Uterus (tissue), 4 donors: ENCODE results near the gene KLC1. TPM values are rescaled to one million over a fixed set of nuclear protein-coding genes. Genes with fewer than 3 reads are reported as not detected.
"Not testable (repeated sequence)": the region's sequence is repeated elsewhere in the genome, so short reads cannot be mapped to it uniquely, and the experiment has no call there.

Experiments
- DNase-seq, 2 donors: peaks; one replicate each; pipeline ENCODE4 v3.0.0-alpha.2; 2019 to 2020
- H3K27ac ChIP-seq, 2 donors: fragments of 200-600 bp; sonication (generic); 1 replicate in 1 of 2; 2 replicates in 1 of 2; pipeline ENCODE4 v1.5.1; 2016 to 2018
- H3K27me3 ChIP-seq, 2 donors: fragments of 200-600 bp; sonication (generic); one replicate each; pipeline ENCODE4 v1.5.1; 2018 to 2019; ENCODE audit warnings: control low read depth in 1 of 2
- H3K36me3 ChIP-seq, 2 donors: fragments of 200-600 bp; sonication (generic); one replicate each; pipeline ENCODE4 v1.5.1; 2019; ENCODE audit warnings: control low read depth in 1 of 2
- H3K4me1 ChIP-seq, 2 donors: fragments of 200-600 bp; sonication (generic); one replicate each; pipeline ENCODE4 v1.5.1; 2018 to 2019; ENCODE audit warnings: control low read depth in 1 of 2
- H3K4me3 ChIP-seq, 2 donors: fragments of 200-600 bp; sonication (generic); 1 replicate in 1 of 2; 2 replicates in 1 of 2; pipeline ENCODE4 v1.5.1; 2018 to 2019; ENCODE audit warnings: mild to moderate bottlenecking in 1 of 2
- H3K9me3 ChIP-seq, 2 donors: fragments of 200-600 bp; sonication (generic); one replicate each; pipeline ENCODE4 v1.5.1; 2019; ENCODE audit warnings: control low read depth in 1 of 2
- POLR2A ChIP-seq, 2 donors: fragments of 450-650 bp; IDR thresholded peaks; one replicate each; pipeline ENCODE4 v1.6.1; 2016; ENCODE audit warnings: antibody characterized with exemption in 2 of 2, mild to moderate bottlenecking in 1 of 2, moderate library complexity in 1 of 2
- intact Hi-C: fragments of 100-400 bp; cut with DNase I; formaldehyde crosslinking; loops from one replicate; pipeline ENCODE4 v1.15.1; 2023; ENCODE audit warnings: low total_unique reads
- total RNA-seq, 4 donors: library from RNA; depleted of rRNA in 3 of 4; stranded (reverse); fragments of >200 nt in 3 of 4; gene quantifications; one replicate each; pipeline versions ENCODE4 v1.1.0 to v1.2.4, GENCODE V29; 2014 to 2023
- TF ChIP-seq, protein P1 (sequence below), 4 experiments: fragments of 200-600 bp in 2 of 4; fragments of 450-650 bp in 2 of 4; sonication (generic) in 2 of 4; IDR thresholded peaks; one replicate each; pipeline ENCODE4 v1.5.1; 2016 to 2019; ENCODE audit warnings: antibody characterized with exemption in 4 of 4, mild to moderate bottlenecking in 2 of 4, moderate library complexity in 1 of 4
- donor health status: DM: yes; HTN: yes; CAD: no.

KLC1 gene
- total RNA-seq, 4 donors from 2014 or later, result 130 to 459 (median 285) TPM

DNA sequence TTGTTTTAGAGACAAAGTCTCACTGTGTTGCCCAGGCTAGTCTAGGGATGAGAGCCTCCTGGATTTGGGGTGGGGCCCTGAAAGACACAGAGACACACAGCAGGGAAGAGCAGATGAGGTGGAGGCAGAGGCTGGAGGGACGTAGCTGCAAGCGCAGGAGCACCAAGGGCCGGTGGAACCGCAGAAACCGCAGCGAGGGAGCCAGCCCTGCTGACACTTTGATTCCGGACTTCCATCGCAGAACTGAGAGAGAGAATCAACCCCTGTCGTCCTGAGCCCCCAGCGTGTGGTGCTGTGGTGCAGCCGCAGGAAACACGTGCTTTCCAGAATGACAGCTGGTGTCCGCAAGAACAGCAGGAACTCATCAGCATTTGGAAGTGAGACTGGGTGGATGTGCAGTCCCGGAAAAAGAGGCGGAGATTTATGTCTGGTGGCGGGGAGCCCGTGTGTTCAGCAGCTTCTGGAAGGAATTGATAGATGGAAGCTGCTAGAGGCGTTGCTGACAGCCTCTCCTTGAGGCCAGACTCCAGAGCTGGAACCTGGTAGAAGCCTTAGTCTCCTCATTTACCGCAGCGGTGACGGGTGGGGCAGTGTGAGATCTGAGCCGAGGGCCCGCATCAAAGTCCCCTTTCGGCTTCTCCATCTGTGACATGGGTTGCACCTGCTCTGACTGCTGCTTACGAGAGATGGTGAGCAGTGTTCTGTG lies 21.9 kb upstream of the KLC1 start:
- peak; percentile 80 to 85 for DNase-seq
- Histone ChIP-seq H3K27ac (no peak overlapping the region), H3K27me3 (no peaks in the 10 kb centered on the region), H3K4me3 (no peak overlapping the region), H3K36me3 (no peaks in the 10 kb centered on the region), H3K9me3 (no peaks in the 10 kb centered on the region), H3K4me1 (peaks cover 0 to 13% of the 10 kb centered on the region in 2 donors)
- TF ChIP-seq, protein P1, sequence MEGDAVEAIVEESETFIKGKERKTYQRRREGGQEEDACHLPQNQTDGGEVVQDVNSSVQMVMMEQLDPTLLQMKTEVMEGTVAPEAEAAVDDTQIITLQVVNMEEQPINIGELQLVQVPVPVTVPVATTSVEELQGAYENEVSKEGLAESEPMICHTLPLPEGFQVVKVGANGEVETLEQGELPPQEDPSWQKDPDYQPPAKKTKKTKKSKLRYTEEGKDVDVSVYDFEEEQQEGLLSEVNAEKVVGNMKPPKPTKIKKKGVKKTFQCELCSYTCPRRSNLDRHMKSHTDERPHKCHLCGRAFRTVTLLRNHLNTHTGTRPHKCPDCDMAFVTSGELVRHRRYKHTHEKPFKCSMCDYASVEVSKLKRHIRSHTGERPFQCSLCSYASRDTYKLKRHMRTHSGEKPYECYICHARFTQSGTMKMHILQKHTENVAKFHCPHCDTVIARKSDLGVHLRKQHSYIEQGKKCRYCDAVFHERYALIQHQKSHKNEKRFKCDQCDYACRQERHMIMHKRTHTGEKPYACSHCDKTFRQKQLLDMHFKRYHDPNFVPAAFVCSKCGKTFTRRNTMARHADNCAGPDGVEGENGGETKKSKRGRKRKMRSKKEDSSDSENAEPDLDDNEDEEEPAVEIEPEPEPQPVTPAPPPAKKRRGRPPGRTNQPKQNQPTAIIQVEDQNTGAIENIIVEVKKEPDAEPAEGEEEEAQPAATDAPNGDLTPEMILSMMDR (IDR thresholded peaks at IDR 0.05), result peak in 3 of 4 experiments; percentile 40 to 45 (median 42)
- no peak for TF ChIP-seq POLR2A (IDR thresholded peaks at IDR 0.05)
- intact Hi-C loops, result no loop called here

DNA sequence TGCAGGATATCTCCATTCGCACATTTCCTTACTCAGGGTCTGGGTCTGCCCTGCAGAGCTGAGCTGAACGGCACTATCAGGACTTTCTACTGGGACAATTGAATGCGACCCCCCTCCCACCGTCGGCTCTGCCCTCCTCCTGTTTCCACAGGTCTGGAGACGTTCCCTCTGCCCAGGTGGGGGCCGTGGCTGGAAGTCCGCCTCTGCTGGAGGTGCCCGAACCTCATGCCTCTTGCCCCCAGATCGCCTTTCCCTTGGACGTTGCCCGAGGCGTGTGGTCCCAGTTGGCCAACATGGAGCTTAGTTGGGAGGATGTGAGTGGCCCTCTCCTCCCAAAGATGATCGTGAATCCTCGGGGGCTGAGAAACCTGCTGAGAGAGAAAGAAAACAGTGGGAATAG lies 21.2 kb upstream of the KLC1 start:
- Histone ChIP-seq H3K4me3 (no peak overlapping the region), H3K9me3 (no peaks in the 10 kb centered on the region), H3K4me1 (peaks cover 0 to 13% of the 10 kb centered on the region in 2 donors), H3K36me3 (no peaks in the 10 kb centered on the region), H3K27me3 (no peaks in the 10 kb centered on the region), H3K27ac (no peak overlapping the region)
- intact Hi-C loops, result no loop called here
- no peak for DNase-seq
- TF ChIP-seq POLR2A (IDR thresholded peaks at IDR 0.05), result no peak
- TF ChIP-seq, protein P1 (IDR thresholded peaks at IDR 0.05), result no peak

DNA sequence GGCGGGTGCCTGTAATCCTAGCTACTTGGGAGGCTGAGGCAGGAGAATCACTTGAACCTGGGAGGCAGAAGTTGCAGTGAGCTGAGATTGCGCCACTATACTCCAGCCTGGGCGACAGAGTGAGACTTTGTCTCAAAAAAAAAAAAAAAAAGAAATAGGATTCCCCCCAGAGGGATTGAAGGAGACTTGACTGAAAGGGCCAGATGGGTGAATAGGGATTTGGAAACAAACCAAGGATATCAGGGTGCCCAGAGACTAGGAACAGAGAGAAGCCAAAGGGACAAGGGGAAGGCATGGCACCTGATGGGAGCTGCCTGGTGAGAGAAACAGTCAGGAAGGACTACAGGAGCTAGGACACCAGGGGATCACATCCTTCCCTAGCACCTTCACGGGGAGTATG lies 19.9 kb upstream of the KLC1 start:
- peaks cover 0 to 13% of the 10 kb centered on the region in 2 donors for H3K4me1 ChIP-seq
- H3K4me3 ChIP-seq, H3K9me3 ChIP-seq, H3K27me3 ChIP-seq, intact Hi-C loops, DNase-seq, H3K36me3 ChIP-seq, H3K27ac ChIP-seq: not testable (repeated sequence)

DNA sequence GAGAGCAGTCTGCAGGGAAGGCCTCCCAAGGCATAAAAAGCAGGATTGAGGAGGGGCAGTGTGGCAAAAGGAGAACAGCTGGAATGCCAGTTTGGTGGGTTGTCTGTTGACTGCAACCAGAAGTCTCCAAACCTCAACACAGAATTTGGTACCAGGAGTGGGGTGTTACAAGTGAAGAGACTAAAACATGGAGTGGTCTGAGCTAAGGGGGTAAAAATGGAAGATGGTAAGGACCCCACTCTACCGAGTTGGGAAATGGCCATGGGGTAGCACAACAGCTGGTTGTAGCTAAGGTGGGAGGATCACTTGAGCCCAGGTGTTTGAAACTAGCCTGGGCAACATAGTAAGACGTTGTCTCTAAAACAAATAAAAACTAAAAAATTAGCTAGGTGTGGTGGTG lies 17.8 kb upstream of the KLC1 start:
- H3K4me3 ChIP-seq, result no peak overlapping the region
- H3K27me3 ChIP-seq, result no peaks in the 10 kb centered on the region
- H3K27ac ChIP-seq, result no peak overlapping the region
- no peaks in the 10 kb centered on the region for H3K9me3 ChIP-seq
- no peak for TF ChIP-seq POLR2A (IDR thresholded peaks at IDR 0.05)
- TF ChIP-seq, protein P1 (IDR thresholded peaks at IDR 0.05), result no peak
- H3K4me1 ChIP-seq, result peaks cover 0 to 13% of the 10 kb centered on the region in 2 donors
- intact Hi-C loops, result no loop called here
- DNase-seq, result no peak
- H3K36me3 ChIP-seq, result no peaks in the 10 kb centered on the region

DNA sequence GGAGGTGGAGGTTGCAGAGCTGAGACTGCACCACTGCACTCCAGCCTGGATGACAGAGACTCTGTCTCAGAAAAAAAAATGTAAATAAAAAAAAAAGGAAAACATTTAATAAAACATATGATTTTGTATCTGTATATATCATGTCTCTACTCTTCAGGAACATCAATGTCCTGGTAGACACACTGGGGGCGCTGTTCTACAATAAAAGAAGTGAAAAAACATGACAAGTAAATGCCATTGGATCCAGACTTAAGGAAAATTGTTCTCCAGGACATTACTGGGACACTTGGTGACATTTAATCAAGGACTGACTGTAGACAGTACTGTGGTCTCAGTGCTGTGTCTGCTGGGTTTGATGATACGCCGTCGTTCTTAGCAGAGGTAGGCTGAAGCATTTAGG lies 15.5 kb upstream of the KLC1 start:
- H3K9me3 ChIP-seq, result no peaks in the 10 kb centered on the region
- no peaks in the 10 kb centered on the region for H3K4me1 ChIP-seq
- intact Hi-C loops, result no loop called here
- H3K36me3 ChIP-seq, result no peaks in the 10 kb centered on the region
- H3K4me3 ChIP-seq, result no peak overlapping the region
- TF ChIP-seq POLR2A (IDR thresholded peaks at IDR 0.05), result no peak
- TF ChIP-seq, protein P1 (IDR thresholded peaks at IDR 0.05), result no peak
- DNase-seq, result no peak
- no peak overlapping the region for H3K27ac ChIP-seq
- no peaks in the 10 kb centered on the region for H3K27me3 ChIP-seq
